GM20000 (cell line): ENCODE data around the gene PIK3R3.
"Not testable (repeated sequence)": the region's sequence is repeated elsewhere in the genome, so short reads cannot be mapped to it uniquely, and the experiment has no call there.

ENCODE experiments used
- DNase-seq: peaks from one replicate; pipeline ENCODE4 v3.0.0; 2012; ENCODE audit warnings: low spot score
- CTCF ChIP-seq: IDR thresholded peaks from 2 replicates; pipeline ENCODE4 v1.5.1; 2012; ENCODE audit warnings: mild to moderate bottlenecking, control low read depth; ENCODE audit errors: extremely low read depth, missing control alignments

PIK3R3 gene

DNA sequence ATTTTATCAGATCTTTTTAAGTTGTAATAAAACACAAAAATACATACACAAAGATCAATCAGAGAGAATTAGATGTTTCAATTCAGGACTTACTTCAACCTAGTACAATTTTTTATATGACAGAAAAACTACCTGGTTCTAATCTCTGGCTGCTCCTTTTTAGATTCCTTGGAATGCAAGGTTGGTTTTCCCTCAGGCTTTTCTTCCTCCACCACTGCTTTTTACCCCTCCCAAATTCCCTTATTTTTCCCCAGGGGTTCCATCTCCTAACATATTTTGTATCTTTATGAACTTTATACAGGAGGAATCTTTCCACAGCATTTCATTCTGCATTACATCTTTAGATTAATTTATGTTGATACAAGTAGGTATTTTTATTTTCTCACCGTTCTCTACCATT is 33.2 kb downstream of the PIK3R3 start:
- TF ChIP-seq CTCF, result no peak
- no peak for DNase-seq

GRCh38 chr1:46098027-46098712 is 34.3 kb downstream of the PIK3R3 start:
- DNase-seq, result no peak
- TF ChIP-seq CTCF, result no peak

GRCh38 chr1:46097149-46097472 is 35.3 kb downstream of the PIK3R3 start:
- no peak for TF ChIP-seq CTCF
- no peak for DNase-seq

DNA sequence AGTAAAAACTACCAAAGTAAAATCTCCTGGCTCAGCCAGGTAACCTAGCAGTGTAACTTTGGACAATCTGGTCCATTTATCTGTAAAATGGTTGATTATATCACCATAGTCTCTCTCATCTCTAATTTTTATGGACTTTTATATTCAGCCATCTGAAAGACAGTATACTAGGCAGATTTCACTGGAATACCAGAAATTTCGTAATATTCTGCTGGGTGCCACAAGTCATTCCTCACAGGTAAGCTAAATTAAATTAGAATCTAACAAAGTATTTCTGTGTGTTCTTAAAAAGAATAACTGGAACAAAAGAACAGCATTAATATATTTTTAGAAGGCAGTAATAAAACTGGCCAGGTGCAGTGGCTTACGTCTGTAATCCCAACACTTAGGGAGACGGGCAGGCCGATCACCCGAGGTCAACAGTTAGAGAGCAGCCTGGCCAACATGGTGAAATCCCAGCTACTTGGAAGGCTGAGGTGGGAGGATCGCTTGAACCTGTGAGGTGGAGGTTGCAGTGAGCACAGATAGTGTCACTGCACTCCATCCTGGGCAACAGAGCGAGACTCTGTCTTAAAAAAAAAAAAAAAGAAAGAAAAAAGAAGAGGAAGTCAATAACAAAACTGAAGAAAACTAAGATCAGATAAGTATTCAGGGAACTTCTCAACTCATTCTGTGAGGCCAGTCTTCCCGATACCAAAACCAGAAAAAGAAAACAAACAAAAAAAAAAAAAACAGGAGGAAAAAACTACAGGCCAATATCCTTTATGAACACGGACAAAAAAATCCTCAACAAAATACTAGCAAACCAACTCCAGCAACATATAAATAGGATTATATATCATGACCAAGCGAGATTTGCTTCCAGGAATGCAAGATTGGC is 35.9 kb downstream of the PIK3R3 start:
- DNase-seq, result no peak
- TF ChIP-seq CTCF, result no peak

GRCh38 chr1:46095110-46095509 is 37.3 kb downstream of the PIK3R3 start:
- DNase-seq, result not testable (repeated sequence)

- no peak for DNase-seq
- TF ChIP-seq CTCF, result no peak
These were observed 37.9 kb downstream of the PIK3R3 start for GRCh38 chr1:46094471-46095005.

DNA sequence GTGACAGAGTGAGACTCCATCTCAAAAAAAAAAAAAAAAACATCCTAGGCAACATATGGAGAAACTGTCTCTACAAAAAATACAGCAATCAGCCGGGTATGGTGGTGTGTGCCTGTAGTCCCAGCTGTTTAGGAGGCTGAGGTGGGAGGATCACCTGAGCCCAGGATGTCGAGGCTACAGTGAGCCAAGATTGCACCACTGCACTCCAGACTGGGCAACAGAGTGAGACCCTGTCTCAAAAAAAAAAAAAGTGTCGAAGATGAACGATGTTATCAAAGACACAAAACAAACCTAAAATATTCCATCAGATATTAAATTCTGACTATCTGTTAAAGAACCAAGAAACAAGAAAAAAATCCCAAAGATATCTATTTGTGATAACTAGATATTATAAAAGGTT is 38.6 kb downstream of the PIK3R3 start:
- DNase-seq, result not testable (repeated sequence)

DNA sequence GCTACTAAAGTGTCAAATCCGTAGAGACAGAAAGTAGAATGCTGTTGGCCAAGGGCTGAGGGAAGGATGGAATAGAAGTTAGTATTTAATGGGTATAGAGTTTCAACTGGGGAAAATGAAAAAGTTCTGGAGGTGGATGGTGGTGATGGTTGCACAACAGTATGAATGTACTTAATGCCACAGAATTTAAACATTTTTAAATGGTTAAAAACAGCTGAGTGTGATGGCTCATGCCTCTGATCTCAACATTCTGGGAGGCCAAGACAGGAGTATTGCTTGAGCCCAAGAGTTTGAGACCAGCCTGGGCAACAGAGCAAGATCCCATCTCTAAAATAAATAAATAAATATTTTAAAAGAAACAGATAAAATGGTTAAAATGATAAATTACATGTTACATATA is 44.5 kb downstream of the PIK3R3 start:
- TF ChIP-seq CTCF, result no peak
- DNase-seq, result no peak
